Activated T-cell treated with anti-CD3 and anti-CD28 coated beads, Interleukin-2, amount 50 U/mL, for 4 hours (primary cell): ENCODE results near the gene TMEM150C. TPM values are rescaled to one million over a fixed set of nuclear protein-coding genes. Genes with fewer than 3 reads are reported as not detected.

Source experiments
- ATAC-seq, 2 donors: fragments of 200-7000 bp; cut with Tn5 transposase; one replicate each; pipeline ENCODE4 v1.10.0; 2021
- DNase-seq: peaks from one replicate; pipeline ENCODE4 v3.0.0-alpha.2; 2020
- H3K27me3 Mint-ChIP-seq: one replicate; pipeline ENCODE4 v1.8.0; 2021; ENCODE audit warnings: low read depth, mixed read lengths
- H3K36me3 Mint-ChIP-seq: one replicate; pipeline ENCODE4 v1.8.0; 2022; ENCODE audit warnings: mixed read lengths; ENCODE audit not compliant: insufficient read depth
- H3K4me1 Mint-ChIP-seq: one replicate; pipeline ENCODE4 v1.8.0; 2021; ENCODE audit warnings: low read depth, mixed read lengths
- H3K4me3 Mint-ChIP-seq: one replicate; pipeline ENCODE4 v1.8.0; 2021; ENCODE audit warnings: mild to moderate bottlenecking, moderate library complexity, mixed read lengths
- H3K9me3 Mint-ChIP-seq: one replicate; pipeline ENCODE4 v1.8.0; 2021; ENCODE audit warnings: mixed read lengths
- total RNA-seq, 3 donors: library from RNA; stranded (reverse); gene quantifications; one replicate each; pipeline ENCODE4 v1.2.1, GENCODE V29; 2021

Gene TMEM150C
- total RNA-seq, 3 donors from 2014 or later, result 0.13 to 0.24 TPM; not detected in 1

GRCh38 chr4:82461710-82462109 is 100.1 kb downstream of the TMEM150C start:
- H3K36me3 Mint-ChIP-seq, result peaks cover 29% of the 10 kb centered on the region

DNA sequence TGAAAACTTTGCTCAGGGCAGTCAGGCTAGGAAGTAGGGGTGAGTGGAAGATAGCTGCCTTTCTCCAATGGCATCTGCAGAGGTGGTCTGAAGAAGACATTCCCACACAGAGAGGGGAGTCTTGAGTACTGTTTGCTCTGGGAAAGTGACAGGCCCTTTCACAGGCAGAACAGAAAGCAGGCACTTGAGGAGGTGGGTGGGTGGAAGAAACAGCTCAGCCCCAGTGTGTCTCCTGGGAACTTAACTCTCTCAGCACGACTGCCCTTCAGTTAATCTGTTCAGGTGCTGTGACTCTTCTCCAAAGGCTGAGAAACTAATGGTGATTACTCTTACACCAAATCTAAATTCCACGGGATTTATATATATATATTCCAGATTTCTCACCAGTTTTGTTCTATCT is 103.1 kb downstream of the TMEM150C start:
- H3K4me1 Mint-ChIP-seq, result peaks cover 9% of the 10 kb centered on the region
- DNase-seq, result no peak
- H3K27me3 Mint-ChIP-seq, result no peaks in the 10 kb centered on the region
- no peak for ATAC-seq
- no peaks in the 10 kb centered on the region for H3K9me3 Mint-ChIP-seq
- H3K4me3 Mint-ChIP-seq, result no peak overlapping the region
- peaks cover 31% of the 10 kb centered on the region for H3K36me3 Mint-ChIP-seq

More at GRCh38 chr4:82461710-82462109, 100.1 kb downstream of the TMEM150C start:
- DNase-seq (no peak), ATAC-seq (no peak)
- Mint-ChIP-seq H3K4me1 (peaks cover 7% of the 10 kb centered on the region), H3K4me3 (no peak overlapping the region), H3K9me3 (no peaks in the 10 kb centered on the region), H3K27me3 (no peaks in the 10 kb centered on the region)

- ATAC-seq (no peak), DNase-seq (no peak)
- Mint-ChIP-seq H3K9me3 (no peaks in the 10 kb centered on the region), H3K4me1 (peaks cover 9% of the 10 kb centered on the region), H3K27me3 (no peaks in the 10 kb centered on the region), H3K36me3 (peaks cover 34% of the 10 kb centered on the region), H3K4me3 (no peak overlapping the region)
These were observed 104.5 kb downstream of the TMEM150C start for GRCh38 chr4:82457266-82457665.

DNA sequence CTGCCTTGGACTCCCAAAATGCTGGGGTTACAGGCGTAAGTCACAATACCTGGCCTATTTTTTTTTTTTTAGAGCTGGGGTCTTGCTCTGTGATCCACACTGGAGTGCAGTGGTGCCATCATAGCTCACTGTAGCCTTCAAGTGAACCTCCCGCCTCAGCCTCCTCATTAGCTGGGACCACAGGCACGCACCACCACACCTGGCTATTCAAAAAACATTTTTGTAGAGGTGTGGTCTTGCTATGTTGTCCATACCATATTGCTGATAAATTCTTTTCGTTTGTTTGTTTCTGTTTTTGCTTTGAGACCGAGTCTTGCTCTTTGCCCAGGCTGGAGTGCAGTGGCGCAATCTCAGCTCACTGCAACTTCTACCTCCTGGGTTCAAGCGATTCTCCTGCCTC is 109.8 kb downstream of the TMEM150C start:
- DNase-seq (no peak), ATAC-seq (no peak)
- Mint-ChIP-seq H3K4me1 (peaks cover 6% of the 10 kb centered on the region), H3K4me3 (no peak overlapping the region), H3K36me3 (peaks cover 42% of the 10 kb centered on the region), H3K27me3 (no peaks in the 10 kb centered on the region), H3K9me3 (no peaks in the 10 kb centered on the region)

DNA sequence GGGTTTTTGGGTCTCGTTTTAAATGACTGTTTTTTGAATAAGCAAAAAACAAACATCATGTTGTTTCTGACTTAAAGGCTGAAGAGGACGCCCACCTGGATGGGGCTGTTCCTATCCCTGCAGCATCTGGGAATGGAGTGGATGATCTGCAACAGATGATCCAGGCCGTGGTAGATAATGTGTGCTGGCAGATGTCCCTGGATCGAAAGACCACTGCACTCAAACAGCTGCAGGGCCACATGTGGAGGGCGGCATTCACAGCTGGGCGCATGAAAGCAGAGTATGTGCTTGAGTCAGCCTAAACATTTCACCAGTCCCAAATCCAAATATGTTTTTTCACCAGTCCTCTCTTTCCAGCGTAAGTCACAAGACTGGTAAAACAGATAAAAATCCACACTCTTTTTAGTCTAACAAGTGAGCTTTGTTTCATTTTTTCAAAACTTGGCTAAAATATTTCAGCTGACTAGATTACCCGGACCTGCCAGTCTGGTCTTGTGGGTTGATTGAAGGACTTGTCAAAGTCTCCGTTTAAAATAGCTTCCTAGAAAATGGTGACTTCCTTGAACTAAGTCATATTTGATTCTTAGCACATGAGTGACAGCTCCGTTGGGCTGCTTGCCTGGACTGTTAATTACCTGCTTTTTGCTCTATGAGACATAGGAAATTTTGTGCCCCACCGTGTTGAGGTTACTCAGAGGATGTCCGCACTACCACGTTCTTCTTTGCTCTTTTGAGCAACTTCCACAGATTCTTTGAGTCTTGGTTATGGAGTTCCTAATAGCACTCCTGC is 110.6 kb downstream of the TMEM150C start:
- H3K4me1 Mint-ChIP-seq, result peaks cover 6% of the 10 kb centered on the region

DNA sequence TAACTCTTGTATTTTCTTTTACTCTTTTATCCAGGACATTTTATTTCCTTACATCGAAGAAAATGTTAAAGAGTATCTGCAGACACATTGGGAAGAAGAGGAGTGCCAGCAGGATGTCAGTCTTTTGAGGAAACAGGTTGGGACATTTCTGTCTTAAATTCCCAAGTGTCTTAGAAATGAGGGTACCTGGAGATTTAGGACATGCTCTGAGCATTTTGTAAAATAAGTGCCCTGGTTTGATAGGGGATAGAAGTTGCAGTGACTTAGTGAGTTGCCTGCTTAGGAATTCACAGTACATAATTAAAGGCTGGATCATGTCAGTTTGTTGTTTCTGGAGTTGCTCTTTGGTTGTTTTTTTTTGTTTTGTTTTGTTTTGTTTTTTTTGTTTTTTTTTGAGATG is 113.9 kb downstream of the TMEM150C start:
- Mint-ChIP-seq H3K27me3 (no peaks in the 10 kb centered on the region), H3K9me3 (no peaks in the 10 kb centered on the region), H3K4me3 (no peak overlapping the region), H3K36me3 (peaks cover 28% of the 10 kb centered on the region), H3K4me1 (peaks cover 10% of the 10 kb centered on the region)
- DNase-seq (no peak), ATAC-seq (no peak)

More for the DNA sequence above, 110.6 kb downstream of the TMEM150C start:
- Mint-ChIP-seq H3K27me3 (no peaks in the 10 kb centered on the region), H3K36me3 (peaks cover 37% of the 10 kb centered on the region), H3K9me3 (no peaks in the 10 kb centered on the region), H3K4me3 (no peak overlapping the region)
- ATAC-seq (no peak), DNase-seq (no peak)

- H3K36me3 Mint-ChIP-seq, result peaks cover 38% of the 10 kb centered on the region
- H3K27me3 Mint-ChIP-seq, result no peaks in the 10 kb centered on the region
- no peaks in the 10 kb centered on the region for H3K9me3 Mint-ChIP-seq
- no peak for DNase-seq
- H3K4me3 Mint-ChIP-seq, result peak overlapping the region; percentile 6
- peak in 1 of 2 donors; percentile 28 for ATAC-seq
- peaks cover 67% of the 10 kb centered on the region for H3K4me1 Mint-ChIP-seq
These were observed 122.7 kb downstream of the TMEM150C start for GRCh38 chr4:82439088-82439487.

- ATAC-seq (no peak), DNase-seq (no peak)
- no peaks in the 10 kb centered on the region for H3K9me3 Mint-ChIP-seq
- no peaks in the 10 kb centered on the region for H3K27me3 Mint-ChIP-seq
- peaks cover 80% of the 10 kb centered on the region for H3K4me1 Mint-ChIP-seq
- peaks cover 35% of the 10 kb centered on the region for H3K36me3 Mint-ChIP-seq
- peak overlapping the region; percentile 11 for H3K4me3 Mint-ChIP-seq
These were observed 124.3 kb downstream of the TMEM150C start for GRCh38 chr4:82437285-82438005.

- H3K9me3 Mint-ChIP-seq, result no peaks in the 10 kb centered on the region
- peaks cover 81% of the 10 kb centered on the region for H3K4me1 Mint-ChIP-seq
- DNase-seq (no peak), ATAC-seq (no peak)
- peaks cover 32% of the 10 kb centered on the region for H3K36me3 Mint-ChIP-seq
- H3K4me3 Mint-ChIP-seq, result no peak overlapping the region
- no peaks in the 10 kb centered on the region for H3K27me3 Mint-ChIP-seq
These were observed 125.0 kb downstream of the TMEM150C start for GRCh38 chr4:82436780-82437179.

GRCh38 chr4:82436130-82436529 is 125.7 kb downstream of the TMEM150C start:
- Mint-ChIP-seq H3K4me1 (peaks cover 81% of the 10 kb centered on the region), H3K4me3 (no peak overlapping the region), H3K36me3 (peaks cover 31% of the 10 kb centered on the region), H3K27me3 (no peaks in the 10 kb centered on the region), H3K9me3 (no peaks in the 10 kb centered on the region)
- DNase-seq, result no peak
- no peak for ATAC-seq

GRCh38 chr4:82434949-82435348 is 126.8 kb downstream of the TMEM150C start:
- no peak for ATAC-seq
- H3K36me3 Mint-ChIP-seq, result peaks cover 27% of the 10 kb centered on the region
- peaks cover 70% of the 10 kb centered on the region for H3K4me1 Mint-ChIP-seq

GRCh38 chr4:82433791-82434190 is 128.0 kb downstream of the TMEM150C start:
- DNase-seq (no peak), ATAC-seq (peak in 1 of 2 donors; percentile 4)
- peak overlapping the region; percentile 65 for H3K4me3 Mint-ChIP-seq
- H3K36me3 Mint-ChIP-seq, result peaks cover 21% of the 10 kb centered on the region
- H3K4me1 Mint-ChIP-seq, result peaks cover 59% of the 10 kb centered on the region
- H3K9me3 Mint-ChIP-seq, result no peaks in the 10 kb centered on the region
- H3K27me3 Mint-ChIP-seq, result no peaks in the 10 kb centered on the region

More at GRCh38 chr4:82434949-82435348, 126.8 kb downstream of the TMEM150C start:
- DNase-seq, result no peak
- no peaks in the 10 kb centered on the region for H3K27me3 Mint-ChIP-seq
- H3K4me3 Mint-ChIP-seq, result no peak overlapping the region
- H3K9me3 Mint-ChIP-seq, result no peaks in the 10 kb centered on the region
